HepG2 (cell line): ENCODE data around the gene MAFB. TPM values are rescaled to one million over a fixed set of nuclear protein-coding genes. Genes with fewer than 3 reads are reported as not detected.

Experiments
- HNRNPL ChIP-seq: fragments of 200-400 bp; formaldehyde crosslinking; IDR thresholded peaks from 2 replicates; pipeline ENCODE4 v1.6.1; 2017; ENCODE audit warnings: mild to moderate bottlenecking, low read depth, low read length
- MBNL3 ChIP-seq: fragments of 250-450 bp; sonication (Bioruptor Pico); conservative IDR thresholded peaks from 2 replicates; pipeline ENCODE4 v1.8.0; 2022; ENCODE audit warnings: mild to moderate bottlenecking, inconsistent platforms
- MEIS1 ChIP-seq: sonication (generic); formaldehyde crosslinking; IDR thresholded peaks from 2 replicates; pipeline ENCODE4 v1.9.0; 2021; ENCODE audit warnings: mild to moderate bottlenecking, missing genetic modification reagents, moderate library complexity, borderline replicate concordance
- MXD1 ChIP-seq: sonication (generic); formaldehyde crosslinking; IDR thresholded peaks from 2 replicates; pipeline ENCODE4 v1.4.0; 2020; ENCODE audit warnings: mild to moderate bottlenecking, missing genetic modification reagents
- NFIC ChIP-seq: IDR thresholded peaks from 2 replicates; pipeline ENCODE4 v1.6.1; 2012; ENCODE audit warnings: mild to moderate bottlenecking, low read length, inconsistent platforms
- NR3C1 ChIP-seq: sonication (generic); formaldehyde crosslinking; IDR thresholded peaks from 2 replicates; pipeline ENCODE4 v1.4.0; 2020; ENCODE audit warnings: missing genetic modification reagents
- SRF ChIP-seq: IDR thresholded peaks from 2 replicates; pipeline ENCODE4 v1.6.1; 2011; ENCODE audit warnings: mild to moderate bottlenecking, low read depth, low read length, moderate library complexity
- STAT5B ChIP-seq: sonication (generic); formaldehyde crosslinking; IDR thresholded peaks from 2 replicates; pipeline ENCODE4 v1.4.0; 2020; ENCODE audit warnings: missing genetic modification reagents
- ZBTB25 ChIP-seq: IDR thresholded peaks from 2 replicates; pipeline ENCODE4 v1.6.1; 2018; ENCODE audit warnings: missing genetic modification reagents
- ZNF34 ChIP-seq: sonication (generic); formaldehyde crosslinking; IDR thresholded peaks from 2 replicates; pipeline ENCODE4 v1.4.0; 2020; ENCODE audit warnings: mild to moderate bottlenecking, missing genetic modification reagents, borderline replicate concordance
- ZNF362 ChIP-seq: sonication (generic); formaldehyde crosslinking; IDR thresholded peaks from 2 replicates; pipeline ENCODE4 v1.4.0; 2020; ENCODE audit warnings: missing genetic modification reagents, mild to moderate bottlenecking, borderline replicate concordance
- ZNF484 ChIP-seq: sonication (generic); formaldehyde crosslinking; IDR thresholded peaks from 2 replicates; pipeline ENCODE4 v1.5.1; 2020; ENCODE audit warnings: mild to moderate bottlenecking, low read depth, missing genetic modification reagents, borderline replicate concordance
- ZNF629 ChIP-seq: sonication (generic); formaldehyde crosslinking; conservative IDR thresholded peaks from 2 replicates; pipeline ENCODE4 v1.5.0; 2020; ENCODE audit warnings: missing genetic modification reagents
- ZNF777 ChIP-seq: sonication (generic); formaldehyde crosslinking; IDR thresholded peaks from 2 replicates; pipeline ENCODE4 v1.4.0; 2020; ENCODE audit warnings: missing genetic modification reagents
- ZSCAN22 ChIP-seq: sonication (generic); formaldehyde crosslinking; IDR thresholded peaks from 2 replicates; pipeline ENCODE4 v1.4.0; 2020; ENCODE audit warnings: mild to moderate bottlenecking, missing genetic modification reagents
- polyA plus RNA-seq, 8 experiments: library from polyadenylated mRNA; depleted of rRNA in 3 of 8; stranded (reverse) in 7 of 8; unstranded in 1 of 8; fragments of >200 nt; fragmentation: Illumina TruSeq in 4 of 8; extraction: Trizol in 4 of 8; gene quantifications; 2 replicates each; pipeline versions ENCODE4 v1.2.1 to v1.2.3, GENCODE V29; 2011 to 2016; ENCODE audit warnings: low read depth in 4 of 8, missing spikeins in 1 of 8, mixed read lengths in 1 of 8; ENCODE audit not compliant: insufficient read depth in 1 of 8
- total RNA-seq, 5 experiments: library from RNA; depleted of rRNA; stranded (reverse); fragments of >200 nt; fragmentation: Illumina TruSeq; extraction: Trizol; gene quantifications; 2 replicates each; pipeline ENCODE4 v1.2.3, GENCODE V29; 2016; ENCODE audit warnings: low read depth in 1 of 5
- TF ChIP-seq, protein P1 (sequence below): IDR thresholded peaks from 2 replicates; pipeline ENCODE4 v1.4.0; 2020; ENCODE audit warnings: mild to moderate bottlenecking, missing genetic modification reagents
- TF ChIP-seq, protein P2 (sequence below): sonication (generic); formaldehyde crosslinking; IDR thresholded peaks from 2 replicates; pipeline ENCODE4 v1.4.0; 2020; ENCODE audit warnings: missing genetic modification reagents

MAFB gene
- total and polyA plus RNA-seq, 2 of the 13 experiments (the other 11 are each of a cell fraction or from before 2014, with no cell fraction given): 0.08 to 0.11 TPM

DNA sequence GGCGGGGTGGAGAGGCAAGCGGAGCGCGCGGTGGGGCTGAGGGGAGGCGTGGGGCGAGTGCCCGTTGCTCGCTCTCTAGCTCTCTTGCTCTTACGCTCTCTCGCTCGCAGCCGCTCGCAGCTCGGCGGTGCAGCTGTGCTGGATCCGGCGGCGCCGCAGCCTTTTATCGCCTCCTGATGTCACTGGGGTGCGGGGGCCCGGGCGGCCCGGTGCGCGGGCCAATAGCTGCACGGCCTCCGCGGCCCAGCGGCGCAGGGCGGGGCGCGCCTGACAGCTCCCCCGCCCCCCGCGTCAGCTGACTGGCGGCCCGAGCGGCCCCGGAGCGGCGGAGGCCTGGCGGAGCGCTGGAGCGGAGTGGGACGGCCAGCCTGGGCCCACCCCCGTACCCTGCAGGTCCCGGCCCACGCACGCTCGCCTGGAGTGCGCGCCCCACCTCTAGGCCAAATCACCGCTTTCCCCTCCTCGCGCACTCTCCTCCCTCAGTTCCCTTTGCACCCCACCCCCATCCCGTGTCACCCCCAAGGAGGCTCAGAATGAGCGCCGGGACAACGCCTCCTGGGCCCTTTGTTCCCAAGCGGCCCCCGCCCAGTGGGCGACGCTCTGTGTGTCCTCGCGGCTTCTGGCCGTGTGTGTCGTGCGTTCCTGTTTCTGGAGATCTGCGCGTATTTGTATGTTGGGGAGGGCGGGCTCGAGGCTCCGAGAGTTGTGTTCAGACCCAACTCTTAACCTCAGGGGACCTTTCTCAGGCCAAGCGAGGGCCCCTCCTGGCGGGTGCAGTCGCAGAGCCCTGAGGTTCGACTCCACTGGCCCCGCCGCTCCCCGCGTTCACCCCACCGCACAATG, at the start of gene MAFB (continued):
- TF ChIP-seq HNRNPL (no peak), MXD1 (peak; percentile 53; the same call in 1 of the 2 replicates), ZNF777 (CRISPR knock-in tag) (peak; percentile 2; the same call in 1 of the 2 replicates), STAT5B (CRISPR knock-in tag) (no peak), ZSCAN22 (CRISPR knock-in tag) (no peak), ZBTB25 (CRISPR knock-in tag) (no peak), MBNL3 (CRISPR knock-in tag) (no peak), NFIC (no peak), SRF (no peak), ZNF362 (CRISPR knock-in tag) (no peak), NR3C1 (CRISPR knock-in tag) (no peak), MEIS1 (CRISPR knock-in tag) (peak; percentile 20; the same call in 1 of the 2 replicates), ZNF484 (CRISPR knock-in tag) (no peak), ZNF34 (CRISPR knock-in tag) (no peak), ZNF629 (CRISPR knock-in tag) (0 out of 2 replicates have a peak, but pooled peaks have one; percentile 5)
- TF ChIP-seq, protein P1, sequence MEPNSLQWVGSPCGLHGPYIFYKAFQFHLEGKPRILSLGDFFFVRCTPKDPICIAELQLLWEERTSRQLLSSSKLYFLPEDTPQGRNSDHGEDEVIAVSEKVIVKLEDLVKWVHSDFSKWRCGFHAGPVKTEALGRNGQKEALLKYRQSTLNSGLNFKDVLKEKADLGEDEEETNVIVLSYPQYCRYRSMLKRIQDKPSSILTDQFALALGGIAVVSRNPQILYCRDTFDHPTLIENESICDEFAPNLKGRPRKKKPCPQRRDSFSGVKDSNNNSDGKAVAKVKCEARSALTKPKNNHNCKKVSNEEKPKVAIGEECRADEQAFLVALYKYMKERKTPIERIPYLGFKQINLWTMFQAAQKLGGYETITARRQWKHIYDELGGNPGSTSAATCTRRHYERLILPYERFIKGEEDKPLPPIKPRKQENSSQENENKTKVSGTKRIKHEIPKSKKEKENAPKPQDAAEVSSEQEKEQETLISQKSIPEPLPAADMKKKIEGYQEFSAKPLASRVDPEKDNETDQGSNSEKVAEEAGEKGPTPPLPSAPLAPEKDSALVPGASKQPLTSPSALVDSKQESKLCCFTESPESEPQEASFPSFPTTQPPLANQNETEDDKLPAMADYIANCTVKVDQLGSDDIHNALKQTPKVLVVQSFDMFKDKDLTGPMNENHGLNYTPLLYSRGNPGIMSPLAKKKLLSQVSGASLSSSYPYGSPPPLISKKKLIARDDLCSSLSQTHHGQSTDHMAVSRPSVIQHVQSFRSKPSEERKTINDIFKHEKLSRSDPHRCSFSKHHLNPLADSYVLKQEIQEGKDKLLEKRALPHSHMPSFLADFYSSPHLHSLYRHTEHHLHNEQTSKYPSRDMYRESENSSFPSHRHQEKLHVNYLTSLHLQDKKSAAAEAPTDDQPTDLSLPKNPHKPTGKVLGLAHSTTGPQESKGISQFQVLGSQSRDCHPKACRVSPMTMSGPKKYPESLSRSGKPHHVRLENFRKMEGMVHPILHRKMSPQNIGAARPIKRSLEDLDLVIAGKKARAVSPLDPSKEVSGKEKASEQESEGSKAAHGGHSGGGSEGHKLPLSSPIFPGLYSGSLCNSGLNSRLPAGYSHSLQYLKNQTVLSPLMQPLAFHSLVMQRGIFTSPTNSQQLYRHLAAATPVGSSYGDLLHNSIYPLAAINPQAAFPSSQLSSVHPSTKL: no peak
- TF ChIP-seq, protein P2, sequence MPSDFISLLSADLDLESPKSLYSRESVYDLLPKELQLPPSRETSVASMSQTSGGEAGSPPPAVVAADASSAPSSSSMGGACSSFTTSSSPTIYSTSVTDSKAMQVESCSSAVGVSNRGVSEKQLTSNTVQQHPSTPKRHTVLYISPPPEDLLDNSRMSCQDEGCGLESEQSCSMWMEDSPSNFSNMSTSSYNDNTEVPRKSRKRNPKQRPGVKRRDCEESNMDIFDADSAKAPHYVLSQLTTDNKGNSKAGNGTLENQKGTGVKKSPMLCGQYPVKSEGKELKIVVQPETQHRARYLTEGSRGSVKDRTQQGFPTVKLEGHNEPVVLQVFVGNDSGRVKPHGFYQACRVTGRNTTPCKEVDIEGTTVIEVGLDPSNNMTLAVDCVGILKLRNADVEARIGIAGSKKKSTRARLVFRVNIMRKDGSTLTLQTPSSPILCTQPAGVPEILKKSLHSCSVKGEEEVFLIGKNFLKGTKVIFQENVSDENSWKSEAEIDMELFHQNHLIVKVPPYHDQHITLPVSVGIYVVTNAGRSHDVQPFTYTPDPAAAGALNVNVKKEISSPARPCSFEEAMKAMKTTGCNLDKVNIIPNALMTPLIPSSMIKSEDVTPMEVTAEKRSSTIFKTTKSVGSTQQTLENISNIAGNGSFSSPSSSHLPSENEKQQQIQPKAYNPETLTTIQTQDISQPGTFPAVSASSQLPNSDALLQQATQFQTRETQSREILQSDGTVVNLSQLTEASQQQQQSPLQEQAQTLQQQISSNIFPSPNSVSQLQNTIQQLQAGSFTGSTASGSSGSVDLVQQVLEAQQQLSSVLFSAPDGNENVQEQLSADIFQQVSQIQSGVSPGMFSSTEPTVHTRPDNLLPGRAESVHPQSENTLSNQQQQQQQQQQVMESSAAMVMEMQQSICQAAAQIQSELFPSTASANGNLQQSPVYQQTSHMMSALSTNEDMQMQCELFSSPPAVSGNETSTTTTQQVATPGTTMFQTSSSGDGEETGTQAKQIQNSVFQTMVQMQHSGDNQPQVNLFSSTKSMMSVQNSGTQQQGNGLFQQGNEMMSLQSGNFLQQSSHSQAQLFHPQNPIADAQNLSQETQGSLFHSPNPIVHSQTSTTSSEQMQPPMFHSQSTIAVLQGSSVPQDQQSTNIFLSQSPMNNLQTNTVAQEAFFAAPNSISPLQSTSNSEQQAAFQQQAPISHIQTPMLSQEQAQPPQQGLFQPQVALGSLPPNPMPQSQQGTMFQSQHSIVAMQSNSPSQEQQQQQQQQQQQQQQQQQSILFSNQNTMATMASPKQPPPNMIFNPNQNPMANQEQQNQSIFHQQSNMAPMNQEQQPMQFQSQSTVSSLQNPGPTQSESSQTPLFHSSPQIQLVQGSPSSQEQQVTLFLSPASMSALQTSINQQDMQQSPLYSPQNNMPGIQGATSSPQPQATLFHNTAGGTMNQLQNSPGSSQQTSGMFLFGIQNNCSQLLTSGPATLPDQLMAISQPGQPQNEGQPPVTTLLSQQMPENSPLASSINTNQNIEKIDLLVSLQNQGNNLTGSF (CRISPR knock-in tag): no peak
